HEK293 (cell line): ENCODE data around the gene ZNF775.

Source experiments
- CTCF ChIP-seq: fragments of 450-650 bp; formaldehyde crosslinking; IDR thresholded peaks from 2 replicates; pipeline ENCODE4 v1.5.1; 2016; ENCODE audit warnings: missing biosample characterization, missing genetic modification characterization
- REST ChIP-seq: fragments of 450-650 bp; formaldehyde crosslinking; IDR thresholded peaks from 2 replicates; pipeline ENCODE4 v1.5.1; 2016; ENCODE audit warnings: missing biosample characterization, missing genetic modification characterization
- SETDB1 ChIP-seq: IDR thresholded peaks from one replicate; pipeline ENCODE4 v1.6.1; 2017; ENCODE audit warnings: mild to moderate bottlenecking, low read length, moderate library complexity, mixed read lengths; ENCODE audit not compliant: insufficient read length
- YY1 ChIP-seq: fragments of 450-650 bp; formaldehyde crosslinking; IDR thresholded peaks from 2 replicates; pipeline ENCODE4 v1.5.1; 2018; ENCODE audit warnings: missing biosample characterization, missing genetic modification characterization
- ZBTB17 ChIP-seq: fragments of 450-650 bp; formaldehyde crosslinking; IDR thresholded peaks from 2 replicates; pipeline ENCODE4 v1.5.1; 2016; ENCODE audit warnings: missing biosample characterization, missing genetic modification characterization
- ZNF10 ChIP-seq: fragments of 450-650 bp; formaldehyde crosslinking; IDR thresholded peaks from 2 replicates; pipeline ENCODE4 v1.5.1; 2017; ENCODE audit warnings: missing biosample characterization, missing genetic modification characterization
- ZNF184 ChIP-seq: fragments of 450-650 bp; IDR thresholded peaks from 2 replicates; pipeline ENCODE4 v1.5.1; 2018; ENCODE audit warnings: missing biosample characterization, mild to moderate bottlenecking, missing genetic modification characterization
- ZNF211 ChIP-seq: fragments of 450-650 bp; formaldehyde crosslinking; IDR thresholded peaks from 2 replicates; pipeline ENCODE4 v1.5.1; 2016; ENCODE audit warnings: low read depth, missing biosample characterization, missing genetic modification characterization
- ZNF24 ChIP-seq: fragments of 450-650 bp; formaldehyde crosslinking; IDR thresholded peaks from 2 replicates; pipeline ENCODE4 v1.5.1; 2016; ENCODE audit warnings: missing biosample characterization, missing genetic modification characterization
- ZNF274 ChIP-seq, 2 experiments: fragments of 200-500 bp in 1 of 2; fragments of 450-650 bp in 1 of 2; sonication (Bioruptor generic) in 1 of 2; formaldehyde crosslinking in 1 of 2; IDR thresholded peaks; 2 replicates each; pipeline versions ENCODE4 v1.5.1 to v1.6.1; 2014 to 2016; ENCODE audit warnings: borderline replicate concordance in 1 of 2, inconsistent platforms in 1 of 2, low read length in 1 of 2, missing biosample characterization in 1 of 2, missing genetic modification characterization in 1 of 2
- ZNF350 ChIP-seq: fragments of 450-650 bp; formaldehyde crosslinking; IDR thresholded peaks from 2 replicates; pipeline ENCODE4 v1.5.0; 2017; ENCODE audit warnings: missing biosample characterization, mild to moderate bottlenecking, missing genetic modification characterization
- TF ChIP-seq, protein P1 (sequence below): fragments of 450-650 bp; formaldehyde crosslinking; IDR thresholded peaks from 2 replicates; pipeline ENCODE4 v1.5.1; 2016; ENCODE audit warnings: missing biosample characterization, missing genetic modification characterization

DNA sequence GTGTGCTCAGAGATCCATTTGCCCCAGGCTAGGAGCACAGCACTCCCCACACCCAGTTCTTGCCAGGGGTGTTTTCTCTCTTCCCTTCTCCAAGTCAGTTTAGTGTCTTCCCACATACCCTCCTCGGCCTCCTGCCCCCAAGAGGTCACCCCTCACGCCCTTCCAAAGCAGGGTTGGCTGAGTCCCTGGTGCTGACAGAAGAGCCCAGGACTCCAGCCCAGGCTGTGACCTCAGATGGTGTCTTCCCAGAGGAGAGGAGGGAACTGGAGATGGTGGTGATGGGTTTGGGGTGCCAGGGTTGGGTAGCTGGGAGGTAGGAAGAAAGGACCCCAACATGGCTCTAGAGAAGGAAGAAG, 19.8 kb downstream of the ZNF775 start:
- no peak for TF ChIP-seq CTCF (tag by site-specific recombination)
- no peak for TF ChIP-seq ZBTB17 (tag by site-specific recombination)
- TF ChIP-seq REST (tag by site-specific recombination), result no peak
- TF ChIP-seq ZNF184 (tag by site-specific recombination), result no peak
- no peak for TF ChIP-seq ZNF211
- TF ChIP-seq ZNF350 (tag by site-specific recombination), result no peak
- TF ChIP-seq YY1 (tag by site-specific recombination), result no peak
- TF ChIP-seq ZNF274 (IDR thresholded peaks at IDR 0.05; ENCODE audit: low read length), result no peak
- no peak for TF ChIP-seq ZNF274 (tag by site-specific recombination; IDR thresholded peaks at IDR 0.05; ENCODE audit: borderline replicate concordance)
- no peak for TF ChIP-seq ZNF10 (tag by site-specific recombination)
- TF ChIP-seq SETDB1, result no peak
- TF ChIP-seq, protein P1, sequence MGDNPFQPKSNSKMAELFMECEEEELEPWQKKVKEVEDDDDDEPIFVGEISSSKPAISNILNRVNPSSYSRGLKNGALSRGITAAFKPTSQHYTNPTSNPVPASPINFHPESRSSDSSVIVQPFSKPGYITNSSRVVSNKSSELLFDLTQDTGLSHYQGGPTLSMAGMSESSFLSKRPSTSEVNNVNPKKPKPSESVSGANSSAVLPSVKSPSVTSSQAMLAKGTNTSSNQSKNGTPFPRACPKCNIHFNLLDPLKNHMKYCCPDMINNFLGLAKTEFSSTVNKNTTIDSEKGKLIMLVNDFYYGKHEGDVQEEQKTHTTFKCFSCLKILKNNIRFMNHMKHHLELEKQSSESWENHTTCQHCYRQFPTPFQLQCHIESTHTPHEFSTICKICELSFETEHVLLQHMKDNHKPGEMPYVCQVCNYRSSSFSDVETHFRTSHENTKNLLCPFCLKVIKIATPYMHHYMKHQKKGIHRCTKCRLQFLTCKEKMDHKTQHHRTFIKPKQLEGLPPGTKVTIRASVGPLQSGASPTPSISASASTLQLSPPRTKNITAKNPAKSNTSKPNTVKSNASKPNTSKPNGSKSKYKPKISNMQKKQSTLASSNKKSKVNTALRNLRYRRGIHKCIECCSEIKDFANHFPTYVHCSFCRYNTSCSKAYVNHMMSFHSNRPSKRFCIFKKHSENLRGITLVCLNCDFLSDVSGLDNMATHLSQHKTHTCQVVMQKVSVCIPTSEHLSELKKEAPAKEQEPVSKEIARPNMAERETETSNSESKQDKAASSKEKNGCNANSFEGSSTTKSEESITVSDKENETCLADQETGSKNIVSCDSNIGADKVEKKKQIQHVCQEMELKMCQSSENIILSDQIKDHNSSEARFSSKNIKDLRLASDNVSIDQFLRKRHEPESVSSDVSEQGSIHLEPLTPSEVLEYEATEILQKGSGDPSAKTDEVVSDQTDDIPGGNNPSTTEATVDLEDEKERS (tag by site-specific recombination), result no peak
- no peak for TF ChIP-seq ZNF24 (tag by site-specific recombination)
